Hepatocyte (in vitro differentiated cells): ENCODE results near the gene INTS4. TPM values are rescaled to one million over a fixed set of nuclear protein-coding genes. Genes with fewer than 3 reads are reported as not detected.
"Not testable (repeated sequence)": the region's sequence is repeated elsewhere in the genome, so short reads cannot be mapped to it uniquely, and the experiment has no call there.

Source experiments
- DNase-seq: peaks from one replicate; pipeline ENCODE4 v3.0.0-alpha.2; 2016; ENCODE audit warnings: low spot score
- H2AFZ ChIP-seq: fragments of 200-600 bp; sonication (generic); 2 replicates; pipeline ENCODE4 v1.6.0; 2016; ENCODE audit warnings: antibody characterized with exemption, mild to moderate bottlenecking
- H3K27ac ChIP-seq: fragments of 200-600 bp; sonication (generic); 2 replicates; pipeline ENCODE4 v1.5.1; 2016; ENCODE audit warnings: mild to moderate bottlenecking
- H3K27me3 ChIP-seq: fragments of 200-600 bp; sonication (generic); 2 replicates; pipeline ENCODE4 v1.6.1; 2016
- H3K36me3 ChIP-seq: fragments of 200-600 bp; sonication (generic); replicated peaks from 2 replicates; pipeline ENCODE4 v1.5.1; 2016; ENCODE audit warnings: low read depth; ENCODE audit not compliant: insufficient read depth
- H3K4me1 ChIP-seq: fragments of 200-600 bp; sonication (generic); 2 replicates; pipeline ENCODE4 v1.5.1; 2016; ENCODE audit warnings: mild to moderate bottlenecking, moderate library complexity; ENCODE audit not compliant: insufficient read depth
- H3K4me2 ChIP-seq: fragments of 200-600 bp; sonication (generic); 2 replicates; pipeline ENCODE4 v1.6.0; 2016
- H3K4me3 ChIP-seq: fragments of 200-600 bp; sonication (generic); 2 replicates; pipeline ENCODE4 v1.5.1; 2016; ENCODE audit warnings: mild to moderate bottlenecking
- H3K79me2 ChIP-seq: fragments of 200-600 bp; sonication (generic); 2 replicates; pipeline ENCODE4 v1.6.0; 2017; ENCODE audit warnings: mild to moderate bottlenecking
- H3K9me2 ChIP-seq: fragments of 200-600 bp; sonication (generic); replicated peaks from 2 replicates; pipeline ENCODE4 v1.6.0; 2017; ENCODE audit warnings: mild to moderate bottlenecking; ENCODE audit not compliant: insufficient read depth
- H3K9me3 ChIP-seq: fragments of 200-600 bp; sonication (generic); 2 replicates; pipeline ENCODE4 v1.5.1; 2016; ENCODE audit warnings: low read depth, mild to moderate bottlenecking
- H4K20me1 ChIP-seq: fragments of 200-600 bp; sonication (generic); 2 replicates; pipeline ENCODE4 v1.6.0; 2016; ENCODE audit warnings: mild to moderate bottlenecking; ENCODE audit not compliant: insufficient read depth, poor library complexity, severe bottlenecking
- EZH2 ChIP-seq: fragments of 200-600 bp; sonication (generic); IDR thresholded peaks from 2 replicates; pipeline ENCODE4 v1.6.1; 2016; ENCODE audit warnings: antibody characterized with exemption, mild to moderate bottlenecking, borderline replicate concordance
- EZH2phosphoT487 ChIP-seq: fragments of 200-600 bp; sonication (generic); IDR thresholded peaks from one replicate; pipeline ENCODE4 v1.6.1; 2018; ENCODE audit warnings: antibody characterized with exemption, mild to moderate bottlenecking, low read depth, moderate library complexity; ENCODE audit not compliant: unreplicated experiment, severe bottlenecking
- WGBS: methylation state at CpG from one replicate; pipeline ENCODE4 v1.1.6; 2016; ENCODE audit warnings: low lambda C conversion rate; ENCODE audit errors: missing lambda C conversion rate; 5-methylcytosine and 5-hydroxymethylcytosine counted together
- polyA plus RNA-seq: library from polyadenylated mRNA; unstranded; fragments of >200 nt; fragmentation: Nextera tagmentation; extraction: Ambion mirVana; gene quantifications from 2 replicates; pipeline ENCODE4 v1.2.1, GENCODE V29; 2016
- total RNA-seq: library from RNA; depleted of rRNA; stranded (reverse); fragments of >200 nt; gene quantifications from 2 replicates; pipeline ENCODE4 v1.2.3, GENCODE V29; 2014
- TF ChIP-seq, protein P1 (sequence below): fragments of 200-600 bp; sonication (generic); IDR thresholded peaks from 2 replicates; pipeline ENCODE4 v1.5.1; 2016; ENCODE audit warnings: antibody characterized with exemption, mild to moderate bottlenecking; ENCODE audit not compliant: poor library complexity

The INTS4 gene
- total RNA-seq = 22.7 and 28.0 TPM in 2 replicates
- polyA plus RNA-seq = 19.2 and 24.0 TPM in 2 replicates

GRCh38 chr11:77994434-77995362 lies at the start of gene INTS4:
TSS of gene INTS4 (minus strand) at chr11:77994668. CDS start at chr11:77994643, 25 bp downstream.
- peak; percentile 99 for DNase-seq
- no peaks in the 10 kb centered on the region for H3K27me3 ChIP-seq
- H4K20me1 ChIP-seq = no peaks in the 10 kb centered on the region
- H3K4me1 ChIP-seq = peaks cover 4% of the 10 kb centered on the region
- peak within 1 kb of the TSS; percentile 85 for H2AFZ ChIP-seq
- no peaks in the 10 kb centered on the region for H3K9me3 ChIP-seq
- no peaks in the 10 kb centered on the region for H3K36me3 ChIP-seq
- TF ChIP-seq, protein P1, sequence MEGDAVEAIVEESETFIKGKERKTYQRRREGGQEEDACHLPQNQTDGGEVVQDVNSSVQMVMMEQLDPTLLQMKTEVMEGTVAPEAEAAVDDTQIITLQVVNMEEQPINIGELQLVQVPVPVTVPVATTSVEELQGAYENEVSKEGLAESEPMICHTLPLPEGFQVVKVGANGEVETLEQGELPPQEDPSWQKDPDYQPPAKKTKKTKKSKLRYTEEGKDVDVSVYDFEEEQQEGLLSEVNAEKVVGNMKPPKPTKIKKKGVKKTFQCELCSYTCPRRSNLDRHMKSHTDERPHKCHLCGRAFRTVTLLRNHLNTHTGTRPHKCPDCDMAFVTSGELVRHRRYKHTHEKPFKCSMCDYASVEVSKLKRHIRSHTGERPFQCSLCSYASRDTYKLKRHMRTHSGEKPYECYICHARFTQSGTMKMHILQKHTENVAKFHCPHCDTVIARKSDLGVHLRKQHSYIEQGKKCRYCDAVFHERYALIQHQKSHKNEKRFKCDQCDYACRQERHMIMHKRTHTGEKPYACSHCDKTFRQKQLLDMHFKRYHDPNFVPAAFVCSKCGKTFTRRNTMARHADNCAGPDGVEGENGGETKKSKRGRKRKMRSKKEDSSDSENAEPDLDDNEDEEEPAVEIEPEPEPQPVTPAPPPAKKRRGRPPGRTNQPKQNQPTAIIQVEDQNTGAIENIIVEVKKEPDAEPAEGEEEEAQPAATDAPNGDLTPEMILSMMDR = no peak
- TF ChIP-seq EZH2phosphoT487 = no peak
- TF ChIP-seq EZH2 = no peak
- peak within 1 kb of the TSS; percentile 51 for H3K4me3 ChIP-seq
- peak within 1 kb of the TSS; percentile 87 for H3K4me2 ChIP-seq
- peak within 1 kb of the TSS; percentile 84 for H3K27ac ChIP-seq
- H3K79me2 ChIP-seq = peaks cover 25% of the 10 kb centered on the region
- H3K9me2 ChIP-seq = no peaks in the 10 kb centered on the region
- 1% methylated on average over 44 of the region's 47 CpGs for WGBS

GRCh38 chr11:78041843-78042440 lies 47.5 kb upstream of the INTS4 start:
- Histone ChIP-seq H3K4me1 (peaks cover 21% of the 10 kb centered on the region), H2AFZ (no peak overlapping the region), H3K27me3 (no peaks in the 10 kb centered on the region), H4K20me1 (no peaks in the 10 kb centered on the region), H3K9me2 (no peaks in the 10 kb centered on the region), H3K9me3 (no peaks in the 10 kb centered on the region), H3K4me2 (no peak overlapping the region), H3K4me3 (no peak overlapping the region), H3K79me2 (no peaks in the 10 kb centered on the region), H3K36me3 (no peaks in the 10 kb centered on the region), H3K27ac (no peak overlapping the region)
- 96% methylated on average over 14 of the region's 14 CpGs for WGBS
- TF ChIP-seq EZH2 (no peak), EZH2phosphoT487 (no peak)
- TF ChIP-seq, protein P1 = no peak
- DNase-seq = no peak

DNA sequence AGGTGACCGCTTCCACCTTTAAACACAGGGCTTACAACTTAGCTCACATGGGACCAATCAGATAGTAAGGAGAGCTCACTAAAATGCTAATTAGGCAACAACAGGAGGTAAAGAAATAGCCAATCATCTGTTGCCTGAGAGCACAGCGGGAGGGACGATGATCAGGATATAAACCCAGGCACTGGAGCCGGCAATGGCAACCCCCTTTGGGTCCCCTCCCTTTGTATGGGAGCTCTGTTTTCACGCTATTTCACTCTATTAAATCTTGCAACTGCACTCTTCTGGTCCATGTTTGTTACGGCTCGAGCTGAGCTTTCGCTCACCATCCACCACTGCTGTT lies 46.9 kb upstream of the INTS4 start:
- H2AFZ ChIP-seq, H3K27me3 ChIP-seq, H3K79me2 ChIP-seq, H3K27ac ChIP-seq, H3K36me3 ChIP-seq, H4K20me1 ChIP-seq, H3K9me2 ChIP-seq, H3K4me2 ChIP-seq, DNase-seq, H3K9me3 ChIP-seq, H3K4me3 ChIP-seq: not testable (repeated sequence)
- WGBS = 93% methylated on average over 8 of the region's 8 CpGs
- peaks cover 21% of the 10 kb centered on the region for H3K4me1 ChIP-seq

DNA sequence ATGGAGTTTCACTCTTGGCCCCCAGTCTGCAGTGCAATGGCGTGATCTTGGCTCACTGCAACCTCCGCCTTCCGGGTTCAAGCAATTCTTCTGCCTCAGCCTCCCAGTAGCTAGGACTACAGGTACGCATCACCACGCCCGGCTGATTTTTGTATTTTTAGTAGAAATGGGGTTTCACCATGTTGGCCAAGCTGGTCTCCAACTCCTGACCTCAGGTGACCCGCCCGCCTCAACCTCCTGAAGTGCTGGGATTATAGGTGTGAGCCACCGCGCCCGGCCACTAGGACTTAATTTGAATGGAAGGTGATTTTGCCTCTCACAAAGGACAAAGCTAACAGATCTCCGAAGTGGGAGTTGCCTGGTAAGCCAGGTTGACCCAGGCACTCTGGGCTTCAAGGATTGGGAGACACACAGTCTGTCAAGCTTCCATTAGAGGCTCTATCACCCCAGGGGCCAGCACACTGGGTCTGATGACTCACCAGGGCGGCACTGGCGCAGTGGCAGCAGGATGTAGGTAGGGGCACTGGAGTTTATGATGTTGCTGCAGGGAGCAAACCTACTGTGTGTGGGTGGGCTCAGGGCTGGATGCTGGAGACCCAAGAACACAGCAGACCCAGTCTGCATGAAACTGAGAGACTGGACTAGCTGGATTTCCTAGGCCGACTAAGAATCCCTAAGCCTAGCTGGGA lies 46.4 kb upstream of the INTS4 start:
- TF ChIP-seq, protein P1 = no peak
- no peak for TF ChIP-seq EZH2phosphoT487
- TF ChIP-seq EZH2 = no peak
- Histone ChIP-seq H3K9me2 (no peaks in the 10 kb centered on the region), H2AFZ (no peak overlapping the region), H3K4me1 (peaks cover 19% of the 10 kb centered on the region), H4K20me1 (no peaks in the 10 kb centered on the region), H3K9me3 (no peaks in the 10 kb centered on the region), H3K27me3 (no peaks in the 10 kb centered on the region), H3K4me3 (no peak overlapping the region), H3K36me3 (no peaks in the 10 kb centered on the region), H3K27ac (peak overlapping the region; percentile 96), H3K79me2 (no peaks in the 10 kb centered on the region), H3K4me2 (peak overlapping the region; percentile 66)
- no peak for DNase-seq
- 93% methylated on average over 15 of the region's 15 CpGs for WGBS
